Body of pancreas (tissue), 4 donors: ENCODE data around the gene EHMT1.

Experiments
- POLR2A ChIP-seq, 3 donors: fragments of 450-650 bp; IDR thresholded peaks; one replicate each; pipeline ENCODE4 v1.6.1; 2016; ENCODE audit warnings: antibody characterized with exemption in 3 of 3, mild to moderate bottlenecking in 2 of 3
- TF ChIP-seq, protein P1 (sequence below), 7 experiments: fragments of 450-650 bp in 4 of 7; fragments of 200-600 bp in 3 of 7; sonication (generic) in 3 of 7; IDR thresholded peaks; one replicate each; pipeline ENCODE4 v1.5.1; 2016 to 2019; ENCODE audit warnings: antibody characterized with exemption in 7 of 7

DNA sequence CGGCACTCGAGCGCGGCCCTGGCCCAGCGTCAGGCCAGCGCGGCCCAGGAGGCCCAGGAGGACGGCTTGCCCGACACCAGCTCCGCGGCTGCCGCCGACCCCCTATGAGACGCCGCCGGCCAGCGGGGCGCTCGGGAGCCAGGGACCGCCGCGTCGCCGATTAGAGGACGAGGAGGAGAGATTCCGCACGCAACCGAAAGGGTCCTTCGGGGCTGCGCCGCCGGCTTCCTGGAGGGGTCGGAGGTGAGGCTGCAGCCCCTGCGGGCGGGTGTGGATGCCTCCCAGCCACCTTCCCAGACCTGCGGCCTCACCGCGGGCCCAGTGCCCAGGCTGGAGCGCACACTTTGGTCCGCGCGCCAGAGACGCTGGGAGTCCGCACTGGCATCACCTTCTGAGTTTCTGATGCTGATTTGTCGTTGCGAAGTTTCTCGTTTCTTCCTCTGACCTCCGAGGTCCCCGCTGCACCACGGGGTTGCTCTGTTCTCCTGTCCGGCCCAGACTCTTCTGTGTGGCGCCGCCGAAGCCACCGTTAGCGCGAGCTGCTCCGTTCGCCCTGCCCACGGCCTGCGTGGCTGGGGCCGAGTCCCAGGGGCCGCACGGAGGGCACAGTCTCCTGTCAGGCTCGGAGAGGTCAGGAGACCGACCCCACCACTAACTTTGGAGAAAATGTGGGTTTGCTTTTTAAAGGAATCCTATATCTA is 216.2 kb downstream of the EHMT1 start:
- TF ChIP-seq, protein P1, sequence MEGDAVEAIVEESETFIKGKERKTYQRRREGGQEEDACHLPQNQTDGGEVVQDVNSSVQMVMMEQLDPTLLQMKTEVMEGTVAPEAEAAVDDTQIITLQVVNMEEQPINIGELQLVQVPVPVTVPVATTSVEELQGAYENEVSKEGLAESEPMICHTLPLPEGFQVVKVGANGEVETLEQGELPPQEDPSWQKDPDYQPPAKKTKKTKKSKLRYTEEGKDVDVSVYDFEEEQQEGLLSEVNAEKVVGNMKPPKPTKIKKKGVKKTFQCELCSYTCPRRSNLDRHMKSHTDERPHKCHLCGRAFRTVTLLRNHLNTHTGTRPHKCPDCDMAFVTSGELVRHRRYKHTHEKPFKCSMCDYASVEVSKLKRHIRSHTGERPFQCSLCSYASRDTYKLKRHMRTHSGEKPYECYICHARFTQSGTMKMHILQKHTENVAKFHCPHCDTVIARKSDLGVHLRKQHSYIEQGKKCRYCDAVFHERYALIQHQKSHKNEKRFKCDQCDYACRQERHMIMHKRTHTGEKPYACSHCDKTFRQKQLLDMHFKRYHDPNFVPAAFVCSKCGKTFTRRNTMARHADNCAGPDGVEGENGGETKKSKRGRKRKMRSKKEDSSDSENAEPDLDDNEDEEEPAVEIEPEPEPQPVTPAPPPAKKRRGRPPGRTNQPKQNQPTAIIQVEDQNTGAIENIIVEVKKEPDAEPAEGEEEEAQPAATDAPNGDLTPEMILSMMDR (IDR thresholded peaks at IDR 0.05) = no peak
- TF ChIP-seq POLR2A (IDR thresholded peaks at IDR 0.05) = no peak
